SW480 (cell line): Measurements from ENCODE around the gene SETDB2.

Source experiments
- DNase-seq: peaks from one replicate; pipeline ENCODE4 v3.0.0-alpha.2; 2016; ENCODE audit warnings: low spot score

The SETDB2 gene, protein sequence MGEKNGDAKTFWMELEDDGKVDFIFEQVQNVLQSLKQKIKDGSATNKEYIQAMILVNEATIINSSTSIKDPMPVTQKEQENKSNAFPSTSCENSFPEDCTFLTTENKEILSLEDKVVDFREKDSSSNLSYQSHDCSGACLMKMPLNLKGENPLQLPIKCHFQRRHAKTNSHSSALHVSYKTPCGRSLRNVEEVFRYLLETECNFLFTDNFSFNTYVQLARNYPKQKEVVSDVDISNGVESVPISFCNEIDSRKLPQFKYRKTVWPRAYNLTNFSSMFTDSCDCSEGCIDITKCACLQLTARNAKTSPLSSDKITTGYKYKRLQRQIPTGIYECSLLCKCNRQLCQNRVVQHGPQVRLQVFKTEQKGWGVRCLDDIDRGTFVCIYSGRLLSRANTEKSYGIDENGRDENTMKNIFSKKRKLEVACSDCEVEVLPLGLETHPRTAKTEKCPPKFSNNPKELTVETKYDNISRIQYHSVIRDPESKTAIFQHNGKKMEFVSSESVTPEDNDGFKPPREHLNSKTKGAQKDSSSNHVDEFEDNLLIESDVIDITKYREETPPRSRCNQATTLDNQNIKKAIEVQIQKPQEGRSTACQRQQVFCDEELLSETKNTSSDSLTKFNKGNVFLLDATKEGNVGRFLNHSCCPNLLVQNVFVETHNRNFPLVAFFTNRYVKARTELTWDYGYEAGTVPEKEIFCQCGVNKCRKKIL

DNA sequence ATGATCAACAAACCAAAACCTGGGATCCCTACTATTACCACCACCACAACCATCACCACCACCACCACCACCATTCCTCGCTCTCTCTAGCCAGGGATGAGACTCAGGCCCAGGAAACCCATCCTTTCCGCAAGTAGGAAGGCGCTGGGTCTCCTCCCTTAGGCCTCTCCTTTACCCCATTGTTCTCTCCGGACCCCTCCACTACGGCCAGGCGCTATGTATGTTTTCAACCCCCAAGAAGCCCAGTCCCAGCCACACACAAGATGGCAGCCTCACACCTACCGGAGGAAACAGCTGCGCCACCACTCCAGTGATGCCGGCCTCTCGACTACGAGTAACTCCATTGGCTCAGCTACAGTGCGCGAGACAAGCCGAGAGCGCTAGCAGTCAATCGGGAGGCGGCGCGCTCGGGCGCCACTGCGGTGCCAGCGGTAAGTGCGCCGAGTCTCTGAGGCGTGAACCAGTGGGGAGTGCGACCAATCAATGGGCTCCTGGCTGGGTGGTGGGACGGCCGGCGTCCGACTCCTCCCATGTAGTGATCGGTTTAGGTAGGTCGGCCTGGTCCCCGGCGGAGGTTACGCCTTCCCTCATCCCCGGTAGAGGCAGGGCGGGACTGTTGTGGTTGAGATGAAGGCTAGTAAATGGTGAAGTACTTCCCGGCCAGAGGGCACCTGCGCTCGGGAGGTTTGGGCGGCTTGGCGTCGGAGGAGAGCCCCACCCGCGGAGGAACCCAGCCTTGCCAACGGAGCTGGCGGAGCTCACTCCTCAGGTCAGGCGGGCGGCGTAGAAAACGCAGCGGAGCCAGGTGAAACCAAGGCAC lies at the start of gene SETDB2, which contains the start of gene CAB39L:
Gene SETDB2 (plus strand): TSS at position 571 of the 820 bp plus-strand sequence. CDS start 7,620 bp downstream, outside the sequence.
Gene CAB39L (minus strand): TSS at position 361 of the 820 bp plus-strand sequence. CDS start 61,154 bp downstream, outside the sequence.
- DNase-seq = peak; percentile 99

GRCh38 chr13:49395451-49395865 lies 48.6 kb upstream of the SETDB2 start:
- DNase-seq = no peak

GRCh38 chr13:49395878-49396380 lies 48.1 kb upstream of the SETDB2 start:
- DNase-seq = no peak

DNA sequence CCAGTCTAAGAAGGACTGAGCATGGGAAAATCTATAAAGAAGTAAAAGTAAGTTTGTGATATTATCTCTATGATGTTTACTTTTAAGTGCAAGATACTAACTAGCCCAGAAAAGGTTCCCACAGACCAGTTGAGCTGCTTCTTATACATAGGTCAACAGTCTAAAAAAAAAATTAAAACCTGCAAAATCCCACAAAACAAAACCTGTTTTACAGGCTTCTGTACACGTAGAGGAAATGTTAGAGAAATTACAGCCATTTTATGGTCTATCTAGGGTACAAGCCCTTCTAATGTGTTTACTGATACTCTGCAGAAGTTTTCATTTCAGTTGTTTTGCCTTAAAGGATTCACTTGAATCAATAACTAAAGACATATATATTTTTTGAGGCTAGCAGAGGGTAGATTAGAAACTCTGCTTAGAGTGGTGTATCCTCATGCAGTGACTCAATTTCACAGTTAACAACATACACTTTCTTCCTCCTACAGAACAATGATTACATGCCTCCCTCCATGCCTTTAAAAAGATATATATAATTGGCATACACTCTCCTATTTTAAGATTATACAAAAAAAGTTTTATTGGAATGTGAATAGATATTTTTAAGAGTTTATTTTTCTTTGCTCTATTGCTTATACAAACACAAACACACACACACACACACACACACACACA lies 44.1 kb upstream of the SETDB2 start:
- peak; percentile 29 for DNase-seq

GRCh38 chr13:49400755-49401659 lies 43.1 kb upstream of the SETDB2 start:
- DNase-seq = peak; percentile 74

GRCh38 chr13:49403996-49404702 lies 39.9 kb upstream of the SETDB2 start:
- DNase-seq = no peak

GRCh38 chr13:49404703-49405020 lies 39.4 kb upstream of the SETDB2 start:
- no peak for DNase-seq

- no peak for DNase-seq
Measured at GRCh38 chr13:49407068-49407467, 37.0 kb upstream of the SETDB2 start.

GRCh38 chr13:49407936-49408335 lies 36.1 kb upstream of the SETDB2 start:
- DNase-seq = no peak

- no peak for DNase-seq
Measured at GRCh38 chr13:49409008-49409407, 35.1 kb upstream of the SETDB2 start.

DNA sequence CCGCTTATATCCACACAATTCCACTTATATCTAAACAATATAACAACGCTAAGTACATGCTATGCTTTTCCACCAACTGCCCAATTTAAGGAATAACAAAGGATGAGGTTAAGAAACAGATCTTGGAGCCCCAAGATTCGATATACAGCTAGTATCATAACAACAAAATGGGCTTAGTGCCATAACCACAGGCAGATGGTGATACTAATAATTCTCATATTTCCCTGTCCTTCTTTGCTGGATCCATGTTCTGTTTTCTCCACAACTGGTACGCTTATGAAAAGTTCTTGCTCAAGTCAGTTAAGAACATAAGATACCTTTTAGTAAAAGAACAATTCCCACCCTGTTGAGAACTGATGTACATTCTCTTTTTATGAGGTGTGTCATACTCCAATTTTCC lies 34.1 kb upstream of the SETDB2 start:
- no peak for DNase-seq

DNA sequence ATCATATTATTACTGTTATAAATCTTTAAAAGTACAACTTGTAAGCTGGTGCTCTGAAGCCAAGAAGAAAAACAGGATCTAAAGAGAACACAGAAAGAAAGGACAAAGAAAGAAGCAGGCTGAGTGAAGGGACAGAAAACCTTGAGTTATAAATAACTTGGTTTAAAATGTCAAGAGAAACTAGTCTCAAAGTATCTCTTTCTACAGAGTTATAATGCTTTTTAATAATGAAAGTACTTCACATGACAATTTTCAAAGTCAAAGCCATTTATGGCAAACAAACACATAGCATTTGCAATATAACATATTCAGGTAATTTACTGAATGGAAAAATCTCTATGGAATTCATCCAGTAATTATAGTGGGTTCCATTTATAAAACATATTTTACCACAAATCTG lies 33.6 kb upstream of the SETDB2 start:
- no peak for DNase-seq

GRCh38 chr13:49411353-49411752 lies 32.7 kb upstream of the SETDB2 start:
- DNase-seq = no peak

DNA sequence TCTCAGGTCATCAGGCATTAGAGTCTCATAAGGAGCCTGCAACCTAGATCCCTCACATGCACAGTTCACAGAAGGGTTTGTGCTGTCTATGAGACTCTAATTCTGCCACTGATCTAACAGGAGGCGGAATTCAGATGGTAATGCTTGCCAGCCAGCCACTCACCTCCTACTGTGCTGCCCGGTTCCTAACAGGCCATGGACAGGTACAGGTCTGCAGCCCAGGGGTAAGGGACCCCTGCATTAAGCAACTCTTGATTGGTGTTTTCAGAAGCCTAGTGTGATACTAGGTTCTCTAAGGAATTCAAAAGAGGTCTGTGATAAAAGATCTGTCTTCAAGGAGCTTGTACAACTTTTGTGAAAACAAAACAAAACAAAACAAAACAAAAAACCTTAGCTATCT lies 31.3 kb upstream of the SETDB2 start:
- no peak for DNase-seq

GRCh38 chr13:49417161-49417560 lies 26.9 kb upstream of the SETDB2 start:
- DNase-seq = no peak

DNA sequence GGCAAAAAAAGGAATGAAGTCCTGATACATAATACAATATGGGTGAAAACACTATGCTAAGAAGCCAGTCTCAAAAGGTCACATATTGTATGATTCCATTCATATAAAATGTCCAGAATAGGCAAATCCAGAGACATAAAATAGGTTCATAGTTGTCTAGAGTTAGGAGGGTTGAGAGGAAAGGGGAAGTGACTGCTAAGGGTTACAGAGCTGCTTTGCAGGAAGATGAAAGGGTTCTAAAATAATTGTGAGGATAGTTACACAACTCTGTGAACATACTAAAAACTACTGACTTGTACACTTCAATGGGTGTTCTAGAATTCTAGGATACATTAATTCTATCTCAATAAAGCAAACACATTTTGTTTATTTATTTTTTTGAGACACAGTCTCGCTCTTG lies 25.9 kb upstream of the SETDB2 start:
- DNase-seq = no peak

DNA sequence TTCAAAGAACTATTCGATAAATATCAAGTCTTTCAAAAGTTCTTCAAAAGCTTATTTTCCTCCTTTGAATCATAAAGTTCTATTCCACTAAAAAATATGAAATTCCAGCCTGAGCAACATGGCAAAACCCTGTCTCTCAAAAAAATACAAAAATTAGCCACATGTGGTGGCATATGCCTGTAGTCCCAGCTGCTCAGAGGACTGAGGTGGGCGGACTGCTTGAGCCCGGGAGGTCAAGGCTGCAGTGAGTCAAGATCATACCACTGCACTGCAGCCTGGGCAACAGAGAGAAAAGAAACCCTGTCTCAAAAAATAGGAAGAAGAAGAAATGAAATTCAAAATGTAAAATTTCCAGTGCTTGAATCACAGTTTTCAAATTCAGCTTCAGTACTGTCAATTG lies 24.8 kb upstream of the SETDB2 start:
- DNase-seq = no peak

GRCh38 chr13:49421391-49421790 lies 22.7 kb upstream of the SETDB2 start:
- DNase-seq = no peak

GRCh38 chr13:49424011-49424560 lies 20.0 kb upstream of the SETDB2 start:
- DNase-seq = no peak
